ENCODE measurements around the gene WNT7B. TPM values are rescaled to one million over a fixed set of nuclear protein-coding genes. Genes with fewer than 3 reads are reported as not detected.

Gene WNT7B
- total RNA-seq, 1 donor from 2014 or later: 1.8 TPM

- Histone ChIP-seq H4K20me1 (ENCODE audit: low read depth) (no peaks in the 10 kb centered on the region), H3K27me3 (peaks cover 79% of the 10 kb centered on the region), H3F3A (ENCODE audit: low read depth) (no peaks in the 10 kb centered on the region), H3K36me3 (no peaks in the 10 kb centered on the region), H3K27ac (no peak overlapping the region), H2AFZ (replicated peaks) (no peak overlapping the region), H3K79me2 (ENCODE audit: low read depth) (no peaks in the 10 kb centered on the region), H3K4me2 (no peak overlapping the region), H3K4me1 (peaks cover 5% of the 10 kb centered on the region), H3K9me3 (ENCODE audit: low read depth) (no peaks in the 10 kb centered on the region), H3K4me3 (no peak overlapping the region), H3K9ac (no peak overlapping the region)
- peaks cover 2% of the 10 kb centered on the region for H3K9me3 Mint-ChIP-seq
- TF ChIP-seq CTCF (IDR thresholded peaks at IDR 0.05) (no peak), EZH2phosphoT487 (IDR thresholded peaks at IDR 0.05) (no peak), EZH2 (IDR thresholded peaks at IDR 0.05) (no peak)
- H3K4me1 Mint-ChIP-seq: peaks cover 4% of the 10 kb centered on the region
- H3K36me3 Mint-ChIP-seq: no peaks in the 10 kb centered on the region
- no peak overlapping the region for H3K27ac Mint-ChIP-seq
- no peak for DNase-seq (ENCODE audit: low spot score)
- H3K27me3 Mint-ChIP-seq (ENCODE audit: insufficient read depth, low read depth): peaks cover 51% of the 10 kb centered on the region
- no peak overlapping the region for H3K4me3 Mint-ChIP-seq
Measured at GRCh38 chr22:46024136-46024840, 47.3 kb upstream of the WNT7B start.

- TF ChIP-seq CTCF (IDR thresholded peaks at IDR 0.05): no peak
- Histone ChIP-seq H3K9me3 (ENCODE audit: low read depth) (no peaks in the 10 kb centered on the region), H3K27ac (no peak overlapping the region), H3K4me1 (peaks cover 5% of the 10 kb centered on the region), H3K79me2 (ENCODE audit: low read depth) (no peaks in the 10 kb centered on the region), H2AFZ (replicated peaks) (no peak overlapping the region), H3K4me3 (no peak overlapping the region), H4K20me1 (ENCODE audit: low read depth) (no peaks in the 10 kb centered on the region), H3K36me3 (no peaks in the 10 kb centered on the region), H3K4me2 (no peak overlapping the region), H3F3A (ENCODE audit: low read depth) (no peaks in the 10 kb centered on the region), H3K9ac (no peak overlapping the region), H3K27me3 (peaks cover 72% of the 10 kb centered on the region)
- no peaks in the 10 kb centered on the region for H3K36me3 Mint-ChIP-seq
- peaks cover 4% of the 10 kb centered on the region for H3K4me1 Mint-ChIP-seq
- H3K27me3 Mint-ChIP-seq (ENCODE audit: insufficient read depth, low read depth): peaks cover 50% of the 10 kb centered on the region
- no peak overlapping the region for H3K27ac Mint-ChIP-seq
- H3K4me3 Mint-ChIP-seq: no peak overlapping the region
- no peak for DNase-seq (ENCODE audit: low spot score)
- H3K9me3 Mint-ChIP-seq: peaks cover 2% of the 10 kb centered on the region
Measured at GRCh38 chr22:46023558-46023981, 46.6 kb upstream of the WNT7B start.

GRCh38 chr22:46022881-46023512, 46.0 kb upstream of the WNT7B start:
- H3K9ac ChIP-seq: no peak overlapping the region
- TF ChIP-seq EZH2phosphoT487 (IDR thresholded peaks at IDR 0.05) (no peak), EZH2 (IDR thresholded peaks at IDR 0.05) (no peak), CTCF (IDR thresholded peaks at IDR 0.05) (no peak)
- no peak overlapping the region for H2AFZ ChIP-seq (replicated peaks)
- H3K79me2 ChIP-seq (ENCODE audit: low read depth): no peaks in the 10 kb centered on the region
- no peaks in the 10 kb centered on the region for H3K36me3 ChIP-seq
- no peak for DNase-seq (ENCODE audit: low spot score)
- H3K4me2 ChIP-seq: no peak overlapping the region
- H3K9me3 Mint-ChIP-seq: peaks cover 4% of the 10 kb centered on the region
- no peaks in the 10 kb centered on the region for H3K9me3 ChIP-seq (ENCODE audit: low read depth)
- no peak overlapping the region for H3K4me3 ChIP-seq
- H3K27me3 Mint-ChIP-seq (ENCODE audit: insufficient read depth, low read depth): peaks cover 46% of the 10 kb centered on the region
- no peak overlapping the region for H3K27ac Mint-ChIP-seq
- H3K4me1 Mint-ChIP-seq: peaks cover 4% of the 10 kb centered on the region
- no peak overlapping the region for H3K27ac ChIP-seq
- H3K4me3 Mint-ChIP-seq: no peak overlapping the region
- H3K27me3 ChIP-seq: peaks cover 66% of the 10 kb centered on the region
- H3K36me3 Mint-ChIP-seq: no peaks in the 10 kb centered on the region
- no peaks in the 10 kb centered on the region for H3F3A ChIP-seq (ENCODE audit: low read depth)
- no peaks in the 10 kb centered on the region for H4K20me1 ChIP-seq (ENCODE audit: low read depth)
- H3K4me1 ChIP-seq: peaks cover 5% of the 10 kb centered on the region

All from neural progenitor cell (in vitro differentiated cells).